Muscle of arm (tissue), 12 donors: ENCODE measurements around the gene BOLA3. TPM values are rescaled to one million over a fixed set of nuclear protein-coding genes. Genes with fewer than 3 reads are reported as not detected.
"Not testable (repeated sequence)": the region's sequence is repeated elsewhere in the genome, so short reads cannot be mapped to it uniquely, and the experiment has no call there.

ENCODE experiments used
- DNase-seq: peaks from one replicate; pipeline ENCODE4 v3.0.0-alpha.2; 2013
- polyA plus RNA-seq, 12 donors: library from polyadenylated mRNA; unstranded; fragments of 120-200 nt; gene quantifications; one replicate each; pipeline ENCODE4 v1.2.1, GENCODE V29; 2013; ENCODE audit not compliant: insufficient read length in 12 of 12

Gene BOLA3
- polyA plus RNA-seq, 12 donors: 21.5 to 28.1 (median 24.5) TPM; not detected in 1

DNA sequence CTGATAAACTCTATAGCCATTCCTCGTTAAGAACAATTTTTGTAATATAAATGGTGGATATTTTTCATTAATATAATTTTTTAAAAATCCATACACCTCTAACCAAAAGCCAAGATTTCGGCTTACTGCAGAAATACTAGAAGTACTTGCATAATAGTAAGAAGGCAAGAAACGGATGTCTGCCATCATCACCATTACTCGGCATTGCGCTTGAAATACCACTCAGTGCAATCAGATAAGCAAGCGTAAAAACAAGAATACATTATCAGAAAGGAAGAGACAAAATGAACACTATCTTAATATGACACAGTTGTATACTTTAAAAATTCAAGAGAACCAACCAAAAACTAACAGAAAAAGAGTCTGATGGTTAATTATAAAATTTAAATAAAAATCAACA is 15.2 kb upstream of the BOLA3 start:
- no peak for DNase-seq

DNA sequence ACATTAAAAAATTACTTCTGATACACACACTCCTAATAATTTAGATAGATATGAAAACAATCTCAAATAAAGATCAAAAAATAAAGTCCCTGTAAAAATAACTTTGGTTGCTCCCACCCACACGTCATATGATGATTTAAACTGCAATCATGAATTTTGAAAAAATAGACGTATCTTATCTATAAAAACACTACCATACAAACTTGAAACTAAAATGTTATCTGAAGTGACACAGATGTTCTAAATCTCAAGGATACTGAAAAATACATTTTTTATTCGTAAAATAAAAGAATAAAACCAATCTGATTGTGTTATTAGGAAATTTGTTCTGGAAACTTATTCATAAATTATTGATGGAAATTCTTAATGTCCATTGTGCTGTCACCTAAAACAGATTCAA is 8.1 kb upstream of the BOLA3 start:
- no peak for DNase-seq

DNA sequence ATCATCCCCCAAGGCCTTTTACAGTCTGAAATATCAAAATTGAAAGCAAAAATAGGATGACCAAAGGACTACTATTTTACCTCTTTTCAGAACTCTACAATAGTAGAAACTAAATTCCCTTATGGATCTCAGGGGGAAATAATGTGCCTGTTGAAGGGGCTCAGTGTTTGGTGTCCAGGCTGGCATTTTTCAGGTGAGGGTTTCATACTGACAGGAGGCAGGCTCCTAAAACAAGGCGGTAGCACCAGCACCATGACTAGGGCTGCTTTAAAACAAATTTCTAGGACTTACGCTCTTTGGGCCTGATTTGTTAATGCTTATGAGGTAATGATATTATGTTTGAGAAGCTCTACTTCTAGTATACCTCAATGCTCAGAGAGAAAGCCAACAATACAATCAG is 5.2 kb upstream of the BOLA3 start:
- no peak for DNase-seq

DNA sequence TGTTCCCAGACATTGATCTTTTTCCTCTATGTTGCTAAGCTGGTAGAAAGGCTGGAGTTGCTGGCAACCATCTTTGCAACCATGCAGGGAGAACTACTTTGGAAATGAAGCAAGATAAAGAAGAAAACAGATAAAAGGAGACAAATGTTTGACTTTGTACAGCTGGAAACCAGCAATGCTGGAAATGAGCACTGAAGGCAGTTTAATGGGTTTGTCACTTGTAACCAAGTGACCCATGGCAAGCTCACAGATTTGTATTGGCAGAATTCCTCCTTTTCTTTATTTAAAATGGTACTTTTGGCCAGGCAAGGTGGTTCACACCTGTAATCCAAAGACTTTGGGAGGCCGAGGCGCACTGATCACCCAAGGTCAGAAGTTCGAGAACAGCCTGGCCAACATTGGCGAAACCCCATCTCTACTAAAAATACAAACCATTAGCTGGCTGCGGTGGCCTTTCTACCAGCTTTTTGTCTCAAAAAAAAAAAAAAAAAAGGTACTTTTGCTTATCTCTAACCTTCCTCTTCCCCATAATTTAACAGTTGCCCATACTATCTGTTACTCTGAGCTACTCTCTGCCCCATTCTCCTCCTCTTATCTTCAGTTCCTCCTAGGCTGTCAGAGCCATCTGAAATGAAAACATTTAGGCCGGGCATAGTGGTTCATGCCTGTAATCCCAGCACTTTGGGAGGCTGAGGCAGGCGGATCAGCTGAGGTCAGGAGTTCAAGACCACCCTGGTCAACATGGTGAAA is 2.0 kb upstream of the BOLA3 start:
- DNase-seq: no peak

DNA sequence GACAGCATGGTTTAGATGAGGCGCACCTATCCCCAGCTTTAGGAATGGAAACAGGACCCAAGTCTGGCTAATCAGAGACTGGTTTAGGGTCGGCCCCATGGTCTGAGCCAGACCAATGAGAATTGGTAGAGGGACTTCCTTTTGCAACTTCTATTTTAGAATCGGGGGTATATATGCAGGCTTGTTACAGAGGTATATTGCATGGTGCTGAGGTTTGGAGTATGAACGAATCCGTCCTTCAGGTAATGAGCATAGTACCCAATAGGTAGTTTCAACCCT is 1.5 kb upstream of the BOLA3 start:
- DNase-seq: no peak

DNA sequence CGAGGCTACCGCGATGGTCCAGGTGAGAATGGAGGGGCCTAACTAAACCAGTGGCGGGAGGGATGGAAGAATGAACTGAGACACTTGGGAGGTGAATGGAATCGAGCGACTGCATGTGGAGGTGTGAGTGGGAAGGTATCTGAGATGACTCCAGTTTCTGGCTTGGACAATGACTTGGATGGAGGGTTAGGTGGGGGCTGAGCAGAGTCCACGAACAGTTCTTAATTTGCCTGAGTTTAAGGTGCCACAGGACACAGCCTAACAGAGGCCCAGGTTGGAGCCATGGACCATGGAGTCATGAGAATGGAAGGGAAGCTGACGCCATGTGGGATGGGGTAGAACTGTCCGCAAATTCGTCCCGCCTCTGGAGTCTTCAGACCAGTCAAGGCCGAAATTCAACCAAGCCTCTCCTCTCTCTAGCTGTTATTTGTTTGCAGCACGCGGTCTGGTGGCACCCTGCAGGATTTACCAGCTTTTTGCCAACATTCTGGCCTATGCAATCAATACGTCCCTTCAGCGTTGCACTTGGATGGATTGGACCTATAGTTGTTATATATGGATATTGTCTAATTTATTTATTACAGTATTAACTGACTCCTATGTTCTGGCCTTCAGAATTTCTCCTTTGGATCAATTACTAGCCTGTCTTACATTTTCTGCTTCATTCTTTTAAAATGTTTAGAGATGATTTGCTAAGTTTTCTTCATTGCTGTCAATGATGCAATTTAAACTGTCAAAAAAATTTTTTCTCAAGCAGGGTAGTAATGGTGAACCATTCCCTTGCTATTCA is 940 bp upstream of the BOLA3 start:
- no peak for DNase-seq

DNA sequence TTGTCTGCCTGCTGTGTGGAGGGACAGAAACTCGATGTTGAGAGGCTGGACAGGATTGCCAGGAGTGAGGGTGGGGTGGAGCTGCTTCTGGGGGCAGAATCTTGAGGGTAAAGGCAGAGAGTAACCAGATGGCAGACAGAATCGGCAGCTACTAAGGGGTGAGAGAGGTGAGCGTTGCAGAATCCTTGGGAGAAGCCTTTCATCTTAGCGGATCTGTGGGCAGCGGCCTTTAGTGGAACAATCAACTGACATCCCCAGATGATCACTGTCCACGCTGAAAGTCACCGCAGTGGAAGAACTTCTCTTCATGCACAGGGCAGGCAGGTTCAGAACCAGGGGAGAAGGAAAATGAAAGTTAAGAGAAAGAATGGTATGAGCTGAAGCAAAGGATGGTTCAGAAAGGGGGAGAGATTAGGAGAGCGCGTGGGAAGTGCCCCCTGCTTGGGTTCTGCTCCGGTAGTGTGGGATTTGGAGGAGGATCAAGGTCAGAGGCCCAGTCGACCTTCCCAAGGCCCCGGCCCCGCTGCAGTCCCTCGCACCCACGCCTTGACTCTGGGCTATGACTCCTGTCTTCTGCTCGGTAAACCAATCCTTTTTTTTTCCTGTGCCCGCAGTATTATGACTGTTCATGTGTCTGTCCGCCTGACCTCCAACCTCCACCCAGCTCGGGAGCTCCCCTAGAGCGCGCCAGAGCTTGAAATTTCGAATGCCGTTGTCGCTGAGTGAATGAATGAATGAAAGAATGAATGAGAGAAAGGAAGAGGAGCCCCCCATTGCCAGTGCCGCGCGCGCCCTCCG is 584 bp downstream of the BOLA3 start:
- DNase-seq: peak; percentile 11

DNA sequence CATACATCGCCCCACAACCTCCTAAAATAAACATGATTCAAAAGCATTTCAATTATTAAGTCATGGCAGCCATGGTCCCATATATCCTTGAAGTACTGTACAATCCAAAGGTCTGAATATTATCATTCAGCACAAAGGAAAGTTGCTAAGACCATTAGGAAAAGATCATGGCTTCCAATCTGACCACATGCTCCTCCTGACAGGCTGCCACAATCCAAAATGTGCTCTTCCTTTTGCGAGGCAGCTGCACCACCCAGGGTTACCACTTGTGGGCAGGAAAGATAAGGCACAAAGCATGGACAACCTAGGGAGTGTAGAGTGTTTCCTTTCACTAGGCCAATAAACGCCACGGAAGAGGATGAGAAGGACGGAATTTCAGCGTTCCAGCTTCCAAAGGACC is 5.4 kb downstream of the BOLA3 start:
- no peak for DNase-seq

DNA sequence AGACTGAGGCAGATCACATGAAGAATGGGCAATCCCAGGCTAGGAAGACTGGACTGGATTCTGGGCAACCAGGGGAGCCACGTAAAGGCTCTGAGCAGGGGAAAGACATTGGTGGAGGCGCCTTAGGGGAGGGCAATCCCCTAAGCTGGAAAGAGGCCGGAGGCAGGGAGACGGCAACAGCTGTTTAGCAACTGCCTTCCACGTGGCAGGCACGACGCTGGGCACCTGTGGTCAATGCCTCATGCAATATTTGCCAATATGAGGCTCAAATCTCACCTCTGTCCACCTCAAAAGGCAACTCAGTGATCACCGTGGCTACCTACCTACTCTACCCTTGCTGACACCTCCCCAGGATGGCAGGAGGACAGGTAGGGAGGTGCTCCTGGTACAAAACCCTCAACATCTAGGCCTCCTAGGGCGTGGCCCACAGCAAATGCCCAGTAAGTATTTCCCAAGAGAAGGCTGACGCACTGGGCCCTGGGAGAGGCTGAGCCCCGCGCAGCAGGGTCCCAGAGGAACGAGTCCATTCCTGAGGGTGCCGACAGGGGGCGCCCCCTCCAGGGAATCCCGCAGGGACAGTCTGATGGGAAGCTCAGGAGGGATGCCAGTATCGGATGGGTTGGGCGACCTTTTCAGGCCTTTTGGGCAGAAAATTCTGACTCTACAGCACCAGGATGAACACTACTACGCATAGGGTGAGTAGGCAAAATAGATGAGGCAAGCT is 8.9 kb downstream of the BOLA3 start:
- DNase-seq: no peak

DNA sequence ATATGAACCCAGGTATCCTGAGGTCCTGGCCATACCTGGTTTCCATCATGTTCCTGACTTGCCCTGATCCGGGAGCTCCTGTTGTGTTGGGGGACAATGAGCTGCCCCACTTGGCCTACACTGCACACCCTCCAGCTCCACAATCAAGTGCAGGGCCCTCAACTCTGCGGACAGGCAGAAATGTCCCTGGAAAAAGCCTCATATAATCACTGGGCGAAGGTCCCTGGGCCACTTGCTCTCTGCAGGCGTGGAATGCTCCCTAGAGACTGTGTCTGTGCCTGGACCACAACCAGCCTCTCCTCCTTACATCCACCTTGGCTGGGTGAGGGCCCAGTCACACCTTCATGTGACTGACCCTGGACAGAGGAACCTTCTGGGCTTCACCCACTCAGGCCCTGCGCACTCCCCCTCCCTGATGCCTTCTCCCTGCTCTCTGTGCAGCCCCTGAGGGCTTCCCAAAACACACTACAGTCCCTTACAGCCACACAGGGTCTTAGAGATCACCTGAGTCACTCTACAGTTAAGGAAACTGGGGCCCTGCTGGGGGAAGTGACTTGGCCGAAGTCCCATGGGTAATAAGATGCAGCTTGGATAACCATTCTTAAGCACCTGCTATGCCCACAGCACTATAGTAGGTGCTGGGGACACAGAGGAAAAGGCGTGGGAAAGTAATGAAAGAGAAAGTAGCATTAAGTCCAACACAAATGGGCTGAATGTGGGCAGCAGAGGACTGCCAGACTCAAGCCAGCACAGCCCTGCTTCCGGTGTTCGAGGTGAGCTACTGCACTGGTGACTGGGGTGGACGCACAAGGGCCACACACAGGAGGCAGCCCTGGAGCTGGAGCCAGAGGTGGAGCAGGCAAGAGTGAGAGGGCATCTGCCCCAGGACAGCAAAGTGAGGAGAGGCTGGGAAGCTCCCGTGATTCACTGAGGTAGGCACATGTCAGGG is 9.8 kb downstream of the BOLA3 start:
- no peak for DNase-seq

DNA sequence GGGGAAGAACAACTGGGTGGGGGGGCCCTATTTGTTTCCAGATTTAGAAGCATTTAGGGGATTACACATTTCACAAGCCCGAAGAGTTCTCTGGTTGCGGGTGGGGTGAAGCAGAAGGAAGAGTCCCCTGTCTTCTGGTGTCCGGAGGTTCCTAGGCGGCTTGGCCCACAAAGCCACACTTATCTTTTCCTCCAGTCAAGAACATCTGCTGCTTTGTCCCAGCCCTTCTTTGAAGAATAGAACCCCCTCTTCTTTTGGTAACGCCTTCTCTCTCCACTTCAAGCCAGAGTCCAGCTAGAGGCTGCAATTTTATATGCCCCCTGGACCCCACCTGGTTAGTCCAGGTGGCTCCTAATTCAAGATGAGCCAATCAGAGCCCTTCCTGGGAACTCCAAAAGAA is 15.8 kb downstream of the BOLA3 start:
- no peak for DNase-seq

DNA sequence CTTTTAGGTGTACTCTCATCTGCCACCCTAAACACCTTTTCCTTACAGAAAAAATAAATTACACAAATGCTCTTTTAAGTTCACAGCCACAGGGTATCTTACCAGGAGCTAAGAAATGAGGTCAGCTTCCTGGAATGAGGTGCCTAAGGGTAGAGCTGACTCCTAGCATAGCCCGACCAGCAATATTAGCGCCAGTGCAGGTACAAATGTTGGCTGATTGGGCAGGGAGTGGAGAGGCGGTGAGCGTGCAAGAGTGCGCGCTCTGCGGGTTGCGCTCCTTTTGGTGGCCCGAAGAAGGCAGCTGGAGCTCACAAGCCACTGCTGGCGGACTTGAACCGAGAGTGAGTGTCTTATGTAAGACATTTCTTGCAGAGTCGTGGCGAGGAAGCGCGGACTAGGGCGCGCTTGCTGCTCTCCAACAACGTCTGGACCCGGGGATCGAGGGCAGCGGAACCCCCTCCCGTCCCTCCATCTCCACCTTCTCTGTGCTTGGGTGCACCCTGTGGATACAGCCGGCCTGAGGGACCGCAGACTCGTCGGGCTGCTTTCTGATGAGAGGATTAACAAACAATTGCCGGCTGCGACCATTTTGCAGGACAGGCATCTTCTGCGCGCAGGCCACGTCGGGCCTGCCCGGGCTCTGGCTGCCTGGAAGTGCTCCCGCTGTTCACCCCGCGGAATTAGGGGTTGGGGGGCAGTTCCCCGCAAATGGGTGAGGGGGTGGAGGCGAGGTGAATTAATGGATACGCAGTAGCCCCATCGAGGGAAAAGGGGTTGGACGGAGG is 17.3 kb downstream of the BOLA3 start:
- no peak for DNase-seq

DNA sequence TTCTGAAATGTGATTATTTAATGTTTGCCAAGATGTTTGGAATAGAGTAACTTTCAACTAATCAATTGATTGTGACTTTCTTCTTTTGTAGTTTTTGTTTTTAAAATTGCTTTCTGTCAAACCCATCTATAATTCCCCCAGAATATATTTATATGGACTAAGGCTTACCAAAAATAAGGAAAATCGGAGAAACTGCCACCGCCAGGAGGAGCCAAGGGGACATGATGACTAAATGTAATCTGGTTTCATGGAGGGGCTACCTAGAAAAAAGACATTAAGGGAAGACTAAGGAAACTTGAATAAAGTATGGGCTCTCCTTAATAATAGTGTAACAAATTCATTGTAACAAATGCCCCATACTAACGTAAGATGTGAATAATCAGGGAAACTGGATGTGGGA is 19.5 kb downstream of the BOLA3 start:
- DNase-seq: no peak

DNA sequence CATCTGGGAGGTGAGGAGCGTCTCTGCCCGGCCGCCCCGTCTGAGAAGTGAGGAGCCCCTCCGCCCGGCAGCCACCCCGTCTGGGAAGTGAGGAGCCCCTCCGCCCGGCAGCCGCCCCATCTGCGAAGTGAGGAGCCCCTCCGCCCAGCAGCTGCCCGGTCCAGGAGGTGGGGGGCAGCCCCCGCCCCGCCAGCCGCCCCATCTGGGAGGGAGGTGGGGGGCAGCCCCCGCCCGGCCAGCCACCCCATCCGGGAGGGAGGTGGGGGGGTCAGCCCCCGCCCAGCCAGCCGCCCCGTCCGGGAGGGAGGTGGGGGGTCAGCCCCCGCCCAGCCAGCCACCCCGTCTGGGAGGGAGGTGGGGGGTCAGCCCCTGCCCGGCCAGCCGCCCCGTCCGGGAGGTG is 23.8 kb downstream of the BOLA3 start:
- DNase-seq: not testable (repeated sequence)

DNA sequence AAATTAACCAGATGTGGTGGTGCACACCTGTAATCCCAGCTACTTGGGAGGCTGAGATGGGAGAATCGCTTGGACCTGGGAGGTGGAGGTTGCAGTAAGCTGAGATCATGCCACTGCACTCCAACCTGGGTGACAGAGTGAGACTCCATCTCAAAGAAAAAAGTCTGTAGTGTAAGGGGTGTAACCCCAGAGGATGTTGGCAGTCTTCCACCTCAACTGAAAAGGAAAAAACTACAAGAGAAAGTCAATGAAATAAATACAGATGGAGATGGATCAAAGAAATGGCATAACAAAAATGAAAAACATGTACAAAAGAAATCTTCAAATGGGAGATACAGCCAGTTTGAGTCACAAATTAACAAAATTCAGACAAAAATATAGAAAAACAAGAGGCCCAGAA is 25.9 kb downstream of the BOLA3 start:
- DNase-seq: not testable (repeated sequence)

DNA sequence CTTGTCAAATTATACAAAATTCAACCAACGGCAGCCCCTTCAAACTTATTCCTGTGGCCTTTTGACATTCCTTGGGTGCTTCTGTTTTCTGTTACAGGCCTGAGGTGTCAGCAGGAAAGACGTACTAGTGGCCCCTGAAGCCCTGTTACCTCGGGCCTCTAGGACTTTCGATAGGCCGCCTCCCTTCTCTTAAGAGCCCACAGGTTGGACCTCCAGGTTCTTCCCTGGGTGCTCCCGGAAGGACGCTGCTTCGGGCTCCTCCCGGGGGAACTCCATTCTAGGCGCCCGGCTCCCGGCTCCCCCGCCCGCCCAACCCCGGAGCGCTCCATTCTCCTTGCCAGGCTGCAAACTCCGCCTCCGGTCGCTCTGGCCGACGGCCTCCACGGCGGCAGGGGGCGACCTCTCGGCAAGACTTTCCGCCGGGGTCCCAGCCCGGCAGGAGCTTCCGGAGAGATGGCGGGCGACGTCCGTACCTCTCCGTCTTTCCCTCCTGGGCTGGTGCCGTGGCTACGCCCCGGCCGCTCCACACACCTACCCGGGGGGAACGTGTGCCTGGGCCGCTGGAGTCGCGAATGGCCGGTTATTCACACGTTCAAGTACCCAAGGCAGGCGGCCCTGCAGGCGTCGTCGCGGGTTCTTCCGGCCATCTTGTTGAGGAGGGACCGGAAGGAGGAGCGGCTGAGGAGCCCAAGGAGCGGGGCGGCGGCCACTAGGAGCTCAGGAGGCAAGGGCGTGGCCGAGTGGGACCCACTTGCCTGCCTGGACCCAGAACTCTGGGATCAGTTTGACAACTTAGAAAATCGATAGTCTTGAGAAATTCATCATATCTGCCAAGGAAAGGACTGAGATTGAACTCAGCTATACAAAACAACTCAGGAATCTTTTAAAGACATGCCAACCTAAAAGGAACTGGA is 27.5 kb downstream of the BOLA3 start:
- DNase-seq: peak; percentile 81

DNA sequence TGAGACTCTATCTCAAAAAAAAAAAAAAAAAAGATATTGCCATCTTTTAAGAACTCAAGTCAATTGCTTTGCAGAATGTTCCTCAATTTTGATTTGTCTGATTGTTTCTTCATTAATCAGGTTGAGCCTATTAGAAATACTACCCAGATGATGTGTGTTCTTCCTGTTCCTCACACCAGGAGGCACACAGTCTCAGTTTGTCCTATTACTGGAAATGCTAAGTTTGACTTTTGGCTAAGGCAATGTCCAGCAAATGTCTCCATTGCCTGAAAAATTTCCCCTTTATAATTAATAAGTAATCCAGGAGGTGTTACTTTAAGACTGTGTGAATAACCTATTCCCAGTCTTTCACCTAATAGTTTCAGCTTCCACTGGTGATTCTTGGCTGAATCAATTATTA is 28.4 kb downstream of the BOLA3 start:
- no peak for DNase-seq

DNA sequence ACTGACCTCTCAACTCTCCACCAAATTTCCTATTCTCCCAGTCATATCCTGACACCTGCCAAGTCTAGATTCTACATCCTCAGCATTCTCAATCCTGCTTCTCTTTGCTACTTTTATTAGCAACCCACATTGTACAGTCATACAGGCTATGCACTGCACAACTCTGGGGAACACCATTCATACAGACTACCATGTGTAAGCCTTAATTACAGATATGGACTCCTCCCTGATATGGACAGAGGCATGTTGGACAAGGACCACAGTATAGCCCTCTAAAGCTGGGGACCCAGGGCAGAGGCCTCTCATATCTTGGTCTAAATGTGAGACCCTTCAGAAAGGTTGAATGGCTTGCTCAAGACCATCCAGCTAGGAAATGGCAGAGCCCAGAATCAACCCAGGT is 36.3 kb downstream of the BOLA3 start:
- DNase-seq: no peak

DNA sequence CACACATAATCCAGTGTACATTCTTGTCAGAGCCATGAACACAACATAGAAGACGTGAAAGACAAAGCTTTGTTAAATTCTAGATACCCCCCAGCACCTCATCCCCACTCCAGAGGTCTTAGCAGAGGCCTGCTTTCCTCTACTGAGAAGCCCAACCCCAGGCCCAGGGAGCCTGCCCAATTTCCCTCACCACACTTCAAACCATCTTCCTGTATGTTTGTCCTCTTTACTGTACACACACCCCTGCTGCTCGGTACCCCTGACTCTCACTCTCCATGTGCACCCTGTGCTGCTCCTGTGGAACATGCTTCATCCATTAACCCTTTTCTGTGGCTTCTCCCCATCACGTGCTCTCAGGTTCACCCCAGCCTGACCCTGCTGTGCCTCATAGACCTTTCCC is 37.2 kb downstream of the BOLA3 start:
- DNase-seq: no peak
